ENCODE results near the gene NGF.
"Not testable (repeated sequence)": the region's sequence is repeated elsewhere in the genome, so short reads cannot be mapped to it uniquely, and the experiment has no call there.

Gene NGF

DNA sequence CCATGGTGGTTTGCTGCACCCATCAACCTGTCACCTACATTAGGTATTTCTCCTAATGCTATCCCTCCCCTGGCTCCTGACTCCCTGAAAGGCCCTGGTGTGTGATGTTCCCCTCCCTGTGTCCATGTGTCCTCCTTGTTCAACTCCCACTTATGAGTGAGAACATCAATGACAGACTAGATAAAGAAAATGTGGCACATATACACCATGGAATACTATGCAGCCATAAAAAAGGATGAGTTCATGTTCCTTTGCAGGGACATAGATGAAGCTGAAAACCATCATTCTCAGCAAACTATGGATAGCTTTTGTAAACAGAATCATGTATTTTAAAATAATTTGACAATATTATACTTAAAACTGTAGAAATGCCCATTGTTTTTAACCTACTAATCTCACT, 28.5 kb downstream of the NGF start:
- DNase-seq (ENCODE audit: low read depth) = not testable (repeated sequence)

DNA sequence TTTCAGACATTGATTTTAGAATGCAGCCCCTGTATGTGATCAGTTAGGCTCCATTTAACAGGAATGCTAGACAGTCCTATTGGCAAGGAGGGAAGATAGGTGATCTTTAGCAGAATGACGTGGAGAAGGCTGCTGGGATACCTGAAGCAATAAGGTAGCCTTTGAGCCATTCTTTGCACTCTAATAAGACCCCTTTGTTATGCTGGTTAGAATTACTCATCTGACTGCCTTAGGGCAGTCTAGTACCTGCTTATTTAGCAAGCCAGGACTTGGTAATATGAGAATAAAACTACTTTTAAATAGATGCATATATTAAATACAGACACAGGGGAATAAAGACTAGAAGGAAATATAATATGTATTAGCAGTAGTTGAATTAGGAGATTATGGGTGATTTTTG, 29.1 kb downstream of the NGF start:
- DNase-seq (ENCODE audit: low read depth) = no peak

DNA sequence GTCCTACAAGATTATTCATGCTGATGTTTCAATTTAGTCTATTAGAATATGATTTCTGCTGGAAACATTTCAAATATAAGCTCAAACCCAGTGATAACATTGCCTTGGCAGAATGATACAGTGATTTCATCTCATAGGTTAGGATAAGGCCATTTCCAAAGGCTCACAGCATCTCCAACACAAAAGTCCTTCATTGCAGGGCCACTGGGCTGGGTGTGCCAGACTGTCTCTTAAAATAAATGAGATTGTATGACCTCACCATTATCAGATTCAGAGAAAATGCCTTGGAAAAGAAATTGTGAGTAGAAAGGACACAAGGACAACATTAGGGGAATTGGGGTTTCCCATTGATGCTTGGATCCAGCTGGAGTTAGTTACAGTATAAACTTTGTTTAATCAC, 30.4 kb downstream of the NGF start:
- no peak for DNase-seq (ENCODE audit: low read depth)

DNA sequence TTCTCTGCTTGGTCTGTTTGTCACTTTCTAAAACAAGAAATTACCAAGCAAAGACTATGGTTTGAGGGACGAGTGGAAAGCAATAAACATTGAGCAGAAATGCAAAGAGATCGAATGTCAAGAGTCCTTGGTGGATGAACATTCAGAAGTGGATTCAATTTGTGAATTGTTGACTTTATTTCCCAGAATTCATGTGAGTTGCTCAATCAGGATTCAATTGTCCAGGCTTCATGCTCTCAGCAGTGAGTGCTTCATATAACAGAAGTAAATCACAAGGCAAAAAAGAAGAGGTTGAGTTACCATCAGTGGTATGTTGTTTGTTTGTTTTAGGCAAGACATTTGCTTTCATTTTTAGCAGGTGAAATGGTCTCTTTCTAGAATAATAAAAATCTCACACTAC, 31.9 kb downstream of the NGF start:
- no peak for DNase-seq (ENCODE audit: low read depth)

DNA sequence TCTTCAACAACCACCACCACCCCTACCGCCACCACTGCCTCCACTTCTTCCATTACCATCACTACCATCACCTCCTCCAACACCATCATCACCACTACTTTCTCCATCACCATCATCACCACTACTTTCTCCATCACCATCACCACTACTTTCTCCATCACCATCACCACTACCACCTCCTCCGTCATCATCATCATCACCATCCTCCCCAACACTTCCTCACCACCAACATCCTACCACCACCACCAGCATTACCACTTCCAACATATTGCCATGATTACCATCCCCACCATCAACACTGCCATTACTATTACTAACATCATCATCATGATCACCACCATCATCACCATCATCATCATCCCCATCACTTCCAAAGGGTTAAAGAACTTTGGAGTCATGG, 34.7 kb downstream of the NGF start:
- no peak for DNase-seq (ENCODE audit: low read depth)

DNA sequence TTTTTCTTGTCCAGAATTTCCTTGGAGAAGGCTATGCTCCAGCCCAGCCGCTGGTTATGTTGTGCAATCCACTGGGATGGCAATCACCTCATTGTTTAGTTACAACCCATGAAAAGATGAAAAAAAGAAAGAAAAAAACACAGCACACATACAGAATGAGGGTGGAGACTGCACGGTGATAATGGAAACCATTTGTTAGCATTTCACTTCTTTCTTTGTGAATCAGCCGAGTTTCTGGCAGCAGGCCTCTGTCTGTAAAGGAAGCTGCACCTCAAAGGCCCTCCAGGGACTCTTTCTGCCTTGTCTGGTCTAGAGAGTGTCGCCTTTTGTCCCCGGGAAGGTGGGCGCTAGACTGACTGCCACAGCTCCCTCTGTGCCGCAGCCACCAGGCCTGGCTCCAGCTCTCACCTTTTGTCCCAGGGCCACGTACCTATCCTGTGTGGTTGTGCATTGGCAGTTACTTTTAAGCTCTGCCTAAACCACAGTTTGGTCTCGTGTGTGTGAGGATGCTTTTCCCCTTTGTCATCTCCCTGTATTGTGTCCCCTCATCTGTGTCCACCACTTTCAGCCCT, 35.6 kb downstream of the NGF start:
- DNase-seq (ENCODE audit: low read depth) = peak; percentile 90

DNA sequence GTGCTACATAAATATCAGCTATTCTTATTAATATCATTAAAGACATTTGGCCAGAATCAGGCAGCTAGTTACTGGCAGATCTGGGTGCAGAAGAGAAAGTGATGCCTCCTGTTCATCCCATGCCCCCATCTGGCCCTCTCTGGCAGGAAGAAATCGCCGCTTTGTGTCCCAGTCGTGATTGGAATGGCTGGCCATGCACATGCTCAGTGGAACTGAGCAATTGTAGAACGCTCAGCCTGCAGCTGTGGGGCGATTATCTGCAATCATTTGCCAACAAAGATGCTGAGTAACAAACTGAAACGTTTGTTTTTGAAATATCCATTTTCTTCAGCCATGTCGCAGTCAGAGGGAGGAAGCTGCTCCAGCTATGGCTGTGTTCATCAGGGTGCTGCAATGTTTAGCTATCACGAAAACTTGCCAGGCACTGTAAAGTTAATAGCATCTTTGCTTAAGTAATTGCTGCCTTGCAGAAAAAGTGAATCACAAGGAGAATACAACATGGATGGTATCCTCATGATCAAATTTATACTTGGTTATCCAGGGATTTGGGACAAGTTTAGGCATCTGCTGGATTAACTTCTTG, 36.5 kb downstream of the NGF start:
- no peak for DNase-seq (ENCODE audit: low read depth)

DNA sequence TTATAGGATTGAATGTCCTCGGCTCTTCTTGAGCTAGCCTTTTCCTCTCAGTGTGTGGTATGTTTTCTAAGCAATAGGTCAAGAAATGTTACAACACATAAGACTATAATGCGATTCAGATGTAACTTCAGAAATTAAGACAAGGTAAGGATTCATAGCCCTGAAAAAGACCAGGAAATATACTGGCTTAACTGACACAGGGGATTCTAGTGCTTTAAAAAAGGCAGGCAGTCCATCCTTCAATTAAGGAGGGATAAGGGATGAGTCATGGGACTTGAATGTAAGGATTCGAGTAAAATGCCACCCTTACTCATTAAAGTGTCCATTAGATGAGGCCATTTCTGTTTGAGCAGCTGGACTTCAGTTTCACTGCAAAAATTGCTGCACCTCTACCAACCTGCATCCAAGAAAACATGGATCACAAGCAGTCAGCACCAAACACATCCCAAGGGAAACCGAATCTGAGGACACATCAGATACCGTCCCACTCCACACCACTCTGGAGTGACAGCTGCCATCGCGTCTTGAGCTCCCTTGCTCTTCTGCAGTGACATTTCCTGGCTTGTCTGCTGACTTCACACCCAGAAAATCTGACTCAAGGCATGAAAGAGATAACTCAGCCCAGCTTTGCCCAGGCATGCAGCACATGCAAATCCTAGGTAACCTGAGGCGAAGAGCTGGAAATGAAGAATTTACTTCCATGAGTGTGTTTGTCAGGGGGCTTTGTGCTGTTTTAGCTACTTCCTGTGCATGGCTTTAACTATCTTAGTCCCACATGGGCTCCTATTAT, 37.8 kb downstream of the NGF start:
- DNase-seq (ENCODE audit: low read depth) = no peak

DNA sequence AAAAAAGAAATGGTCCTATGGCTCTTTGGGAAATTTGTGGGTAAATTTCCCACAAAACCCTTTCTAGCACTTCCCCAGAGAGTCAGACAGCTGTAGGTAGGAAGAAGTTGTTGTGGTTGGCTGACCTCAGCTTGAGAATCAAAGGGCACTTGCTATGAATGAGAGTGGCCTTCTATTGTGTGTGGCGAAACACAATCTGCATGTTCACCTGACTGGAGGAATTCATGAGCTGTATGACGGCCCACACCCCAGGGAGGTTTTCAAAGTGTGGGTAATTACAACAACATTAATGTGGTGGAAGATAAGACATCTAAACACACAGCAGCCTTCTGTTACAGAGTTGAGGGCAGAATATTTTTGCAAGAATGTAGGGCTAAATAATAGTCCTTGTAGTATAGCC, 38.8 kb downstream of the NGF start:
- DNase-seq (ENCODE audit: low read depth) = no peak

DNA sequence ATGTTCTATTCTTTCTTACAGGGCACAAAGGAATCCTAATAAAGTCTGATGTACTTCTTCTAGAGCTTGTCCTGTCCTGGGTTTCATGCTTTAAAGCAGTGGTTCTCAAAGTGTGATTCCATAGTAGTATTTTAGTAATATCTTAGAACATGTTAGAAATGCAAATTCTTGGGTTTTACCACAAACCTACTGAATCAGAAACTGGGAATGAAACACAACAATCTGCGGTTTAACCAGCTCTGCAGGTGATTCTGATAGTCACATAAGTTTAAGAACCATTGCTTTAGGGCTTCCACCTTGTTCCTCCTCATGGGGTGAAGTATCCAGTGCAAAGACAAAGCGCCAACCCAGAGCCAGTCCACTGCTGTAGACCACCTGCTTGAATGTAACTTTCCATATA, 41.1 kb downstream of the NGF start:
- no peak for DNase-seq (ENCODE audit: low read depth)

DNA sequence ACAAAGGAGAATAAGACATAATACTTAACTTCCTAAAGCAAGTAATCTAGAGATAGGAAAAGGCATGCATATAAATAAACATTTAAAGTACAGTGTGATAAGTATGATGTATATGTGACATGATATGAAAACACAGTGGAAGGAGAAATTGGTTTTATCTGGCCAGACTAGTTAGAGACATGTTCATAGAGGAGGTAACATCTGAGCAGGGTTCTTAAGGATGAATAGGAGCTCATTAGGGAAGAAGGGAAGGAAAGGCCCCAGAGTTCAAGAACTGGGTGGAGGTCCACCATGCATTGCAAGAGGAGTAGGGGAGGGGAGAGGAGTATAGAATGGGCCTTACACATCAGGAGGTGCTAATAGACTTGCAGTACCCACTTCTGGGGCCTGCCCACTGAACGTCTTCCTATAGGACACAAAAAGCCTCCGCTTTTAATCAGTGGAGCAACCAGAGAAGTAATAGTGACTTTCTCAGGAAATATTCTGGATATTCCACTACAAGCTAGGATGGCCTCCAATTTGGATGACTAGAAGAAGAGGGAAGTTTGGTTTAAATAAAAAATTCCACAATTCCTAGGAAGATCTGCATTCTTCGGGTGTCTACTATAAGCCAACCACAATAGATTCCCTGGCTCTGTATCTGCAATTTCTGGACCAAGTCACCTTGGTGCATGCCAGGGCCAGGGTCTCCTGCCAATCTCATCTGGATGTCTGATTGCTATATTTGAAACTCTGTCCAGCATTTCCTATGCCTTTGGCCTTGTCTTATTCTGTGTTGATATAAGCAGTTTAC, 41.9 kb downstream of the NGF start:
- DNase-seq (ENCODE audit: low read depth) = no peak

DNA sequence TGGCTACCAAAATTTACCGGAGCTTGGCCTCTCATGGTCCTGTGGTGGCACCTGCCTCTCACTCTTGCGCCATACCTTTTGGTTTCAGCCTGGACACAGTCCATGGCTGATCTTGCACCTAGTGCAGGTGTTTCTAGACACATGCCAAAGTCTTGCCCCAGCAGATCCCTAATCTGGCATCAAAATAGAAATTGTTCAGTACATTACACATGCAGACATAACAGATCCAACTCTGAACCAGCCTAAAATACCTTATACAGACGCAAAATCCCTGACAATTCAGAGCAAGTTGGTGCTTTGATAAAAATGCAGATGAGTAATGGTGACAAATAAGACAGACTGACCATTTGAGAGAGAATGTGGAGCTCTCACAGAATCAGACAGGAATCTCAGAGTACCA, 44.1 kb downstream of the NGF start:
- DNase-seq (ENCODE audit: low read depth) = no peak

DNA sequence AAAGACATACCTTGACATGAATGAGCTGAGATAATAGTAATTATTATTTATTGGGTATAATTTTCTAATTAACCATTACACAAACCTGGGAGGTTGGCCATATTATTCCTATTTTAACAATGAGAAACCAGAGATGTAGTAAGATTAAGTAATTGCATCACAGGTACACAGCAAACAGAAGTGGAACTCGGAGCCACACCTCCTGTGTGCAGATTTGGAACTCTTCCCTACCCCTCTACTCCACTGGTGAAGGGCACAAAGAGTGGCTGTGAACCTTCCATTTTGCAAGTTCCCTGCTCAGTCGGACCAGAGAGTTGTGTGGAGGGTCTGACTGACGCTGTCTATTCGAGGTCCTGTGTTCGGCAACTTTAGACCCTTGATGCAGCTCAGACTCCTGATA, 45.0 kb downstream of the NGF start:
- DNase-seq (ENCODE audit: low read depth) = no peak

DNA sequence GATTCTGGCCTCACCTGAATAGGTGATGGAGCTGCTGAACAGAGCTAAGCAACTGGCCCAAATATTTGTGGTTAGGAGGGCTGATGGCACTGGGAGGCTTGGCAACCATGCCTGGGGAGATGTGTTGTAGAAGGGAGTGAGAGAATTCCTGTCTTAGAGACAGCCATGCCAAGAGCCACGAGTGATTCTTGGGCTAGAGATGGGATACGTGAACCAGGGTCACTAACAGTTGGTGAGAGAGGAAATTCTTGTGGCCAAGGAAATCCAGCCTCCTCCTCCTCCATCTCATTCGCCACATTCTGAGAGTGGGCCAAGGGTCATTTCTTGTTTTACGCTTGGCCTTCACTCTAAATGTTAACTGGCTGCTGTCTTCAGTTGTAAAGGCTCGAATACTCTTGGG, 46.3 kb downstream of the NGF start:
- DNase-seq (ENCODE audit: low read depth) = no peak

DNA sequence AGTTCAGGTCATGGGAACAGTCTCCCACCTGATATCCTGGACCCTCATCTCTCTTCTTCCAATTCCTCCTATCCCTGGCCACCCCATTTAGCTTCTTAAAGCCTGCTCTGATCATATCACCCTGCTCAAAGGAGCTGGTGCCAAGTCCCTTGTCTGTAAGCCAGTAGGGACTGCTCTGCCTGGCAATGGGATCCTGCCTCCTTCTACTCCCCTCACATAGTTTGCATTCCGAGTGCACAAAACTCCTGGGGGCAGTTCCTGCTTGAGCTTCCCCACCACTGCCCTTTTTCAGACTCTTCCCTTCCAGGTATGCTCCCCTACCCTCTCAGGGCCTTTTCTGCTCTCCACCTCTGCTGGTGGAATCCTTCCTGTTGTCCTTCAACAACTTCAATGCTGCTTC, 48.1 kb downstream of the NGF start:
- no peak for DNase-seq (ENCODE audit: low read depth)

DNA sequence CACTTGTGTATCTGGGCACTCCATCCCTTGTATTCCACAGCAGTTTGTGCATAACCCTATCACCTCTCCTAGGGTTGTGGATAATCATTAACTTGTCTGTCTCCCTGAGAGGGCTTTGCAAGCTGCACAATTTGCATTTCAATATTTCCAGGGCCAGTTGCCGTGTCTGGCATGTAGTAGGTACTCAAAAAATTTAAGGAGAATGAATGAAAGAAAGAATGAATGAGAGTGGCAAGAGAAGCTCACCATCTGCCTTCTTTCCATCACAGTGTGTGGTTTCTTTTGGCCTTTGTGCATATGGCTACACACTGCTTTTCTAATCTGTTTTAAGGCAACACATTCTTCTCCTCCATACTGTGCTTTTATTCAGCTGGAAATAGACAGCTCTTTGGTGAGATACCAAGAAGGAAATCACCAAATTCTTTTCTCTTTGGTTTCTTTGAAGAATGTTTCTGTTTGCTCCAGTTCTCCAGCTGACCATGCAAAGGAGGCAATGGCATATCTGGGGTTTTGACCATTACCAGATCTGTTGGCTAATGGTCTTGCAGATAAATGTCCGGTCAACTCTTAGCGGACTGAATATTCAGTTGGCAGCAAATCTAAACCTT, 49.4 kb downstream of the NGF start:
- no peak for DNase-seq (ENCODE audit: low read depth)

DNA sequence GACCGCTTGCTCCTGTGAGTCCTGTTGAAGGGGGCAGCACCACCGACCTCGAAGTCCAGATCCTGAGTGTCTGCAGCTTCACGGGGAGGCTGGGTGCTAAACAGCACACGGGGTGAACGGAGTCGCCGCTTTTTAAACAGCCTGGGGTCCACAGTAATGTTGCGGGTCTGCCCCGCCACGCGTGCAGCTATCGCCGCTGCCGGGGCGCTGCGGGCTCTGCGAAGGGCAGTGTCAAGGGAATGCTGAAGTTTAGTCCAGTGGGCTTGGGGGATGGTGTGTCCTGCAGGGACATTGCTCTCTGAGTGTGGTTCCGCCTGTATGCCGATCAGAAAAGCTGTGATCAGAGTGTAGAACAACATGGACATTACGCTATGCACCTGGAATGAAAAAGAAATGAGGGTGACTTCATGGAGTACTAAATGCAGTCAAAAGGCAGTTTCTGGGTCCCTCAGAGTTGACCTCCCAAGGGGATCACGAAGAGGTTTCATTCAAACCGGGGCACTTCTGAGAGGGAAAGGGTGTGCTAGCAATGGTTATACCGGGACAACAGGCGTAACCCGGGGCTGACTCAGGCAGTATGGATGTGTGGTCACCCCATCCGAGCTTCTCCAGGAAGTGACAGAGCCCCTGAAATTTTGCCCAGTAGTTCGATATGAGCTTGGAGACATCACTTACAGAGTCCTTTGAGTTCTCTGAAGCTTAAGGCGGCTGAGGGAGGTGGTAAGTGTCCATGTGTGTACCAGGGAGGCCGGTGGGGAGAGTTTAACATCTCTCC, 51.4 kb downstream of the NGF start:
- no peak for DNase-seq (ENCODE audit: low read depth)

DNA sequence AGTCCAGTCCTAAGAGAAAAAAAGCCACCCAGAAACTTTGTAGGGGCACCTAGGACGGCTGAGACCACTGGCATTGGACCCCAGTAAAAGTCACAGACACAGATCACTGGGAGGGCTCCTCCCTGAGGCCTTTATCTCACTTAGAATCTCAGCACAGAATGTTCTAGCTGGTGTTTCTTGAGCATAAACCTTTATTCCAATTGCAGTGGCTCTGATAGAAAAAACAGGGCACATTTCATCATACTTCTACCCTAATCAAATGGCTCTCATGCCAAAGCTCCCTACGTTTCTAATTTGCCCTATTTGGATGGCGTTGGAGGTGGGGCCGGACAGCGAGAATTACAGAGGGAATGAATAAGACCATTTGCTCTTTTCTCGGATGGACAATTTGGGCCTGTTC, 53.8 kb downstream of the NGF start:
- DNase-seq (ENCODE audit: low read depth) = no peak

DNA sequence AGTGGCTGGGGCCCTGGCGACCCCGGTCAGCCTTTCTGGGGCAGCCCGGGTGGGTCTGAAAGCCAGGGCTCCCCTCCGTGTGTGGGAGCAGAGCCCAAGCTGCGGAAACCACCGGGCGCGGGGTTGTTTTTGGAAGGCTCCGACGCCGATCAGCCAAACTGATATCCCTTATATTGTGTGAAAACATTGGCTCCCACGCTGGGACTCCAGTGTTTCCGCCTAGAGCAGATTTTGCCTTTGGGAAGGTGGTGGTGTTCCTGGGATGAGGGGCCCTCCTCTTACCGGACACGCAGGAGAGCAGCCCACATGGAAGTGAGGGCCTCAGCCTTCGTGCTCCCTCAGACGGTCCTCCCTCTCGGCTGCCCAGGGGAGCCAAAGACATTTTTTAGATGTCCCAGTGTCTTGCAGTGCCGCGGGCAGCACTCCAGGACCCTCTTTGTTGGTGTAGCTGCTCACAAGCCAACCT, 54.3 kb downstream of the NGF start:
- DNase-seq (ENCODE audit: low read depth) = no peak

DNA sequence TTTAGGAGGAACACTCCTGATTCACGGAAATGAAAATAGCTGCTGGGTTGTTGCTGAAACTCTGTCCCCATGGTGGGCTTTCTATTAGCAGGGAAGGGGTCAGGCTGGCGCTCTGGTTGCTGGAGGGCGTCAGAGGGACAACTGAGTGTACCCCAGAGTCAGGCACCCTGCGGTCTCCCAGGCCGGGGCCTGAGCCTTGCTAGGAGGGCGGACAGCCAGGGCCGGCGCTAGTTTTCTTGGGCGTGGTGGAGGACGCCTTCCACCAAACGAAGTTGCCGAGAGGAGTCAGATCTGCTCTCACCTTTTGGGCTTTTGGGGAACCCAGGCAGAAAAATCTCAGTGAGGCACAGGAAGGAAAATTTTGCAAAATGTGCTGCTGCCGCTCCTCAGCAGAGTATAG, 54.8 kb downstream of the NGF start:
- DNase-seq (ENCODE audit: low read depth) = no peak

DNA sequence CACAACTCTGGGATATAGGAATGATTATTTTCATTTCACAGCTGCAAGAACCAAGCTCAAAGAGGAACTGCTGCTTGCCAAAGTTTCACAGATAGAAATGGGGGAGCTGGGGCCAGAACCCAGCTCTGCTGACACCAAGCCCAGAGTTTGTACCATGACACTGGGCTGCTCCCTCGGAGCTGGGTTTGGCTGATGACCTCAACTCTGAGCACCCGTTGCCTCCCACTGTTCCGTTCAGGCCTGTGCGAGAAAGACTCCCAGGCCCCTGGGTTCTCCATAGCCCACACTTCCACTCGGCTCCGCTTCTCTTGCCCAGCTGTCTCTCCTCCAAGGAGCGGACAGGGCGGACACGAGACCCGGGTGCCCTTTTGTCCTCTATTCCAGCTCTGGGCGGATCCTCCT, 55.2 kb downstream of the NGF start:
- DNase-seq (ENCODE audit: low read depth) = no peak

DNA sequence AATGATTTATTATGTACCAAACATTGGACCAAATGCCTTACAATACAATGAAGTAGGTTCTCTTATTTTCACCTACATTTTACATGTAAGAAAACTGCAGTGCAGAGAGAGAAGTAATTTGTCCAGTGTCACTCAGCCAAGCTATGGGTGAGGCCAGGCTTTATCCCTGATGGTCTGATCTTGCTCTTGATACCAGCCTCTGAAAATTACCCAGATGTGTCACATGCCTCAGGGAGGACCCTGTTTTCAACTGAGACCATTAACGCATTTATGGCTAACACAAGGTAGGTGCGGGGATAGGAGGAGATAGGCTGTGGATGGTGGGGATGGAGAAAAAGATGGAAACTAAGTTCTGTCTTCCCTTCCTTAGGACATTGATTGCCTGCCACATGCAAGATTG, 56.9 kb downstream of the NGF start:
- no peak for DNase-seq (ENCODE audit: low read depth)
